ENCODE data around the gene KRTAP4-9.
"Not testable (repeated sequence)": the region's sequence is repeated elsewhere in the genome, so short reads cannot be mapped to it uniquely, and the experiment has no call there.

The KRTAP4-9 gene

GRCh38 chr17:41061964-41062363, 43.2 kb upstream of the KRTAP4-9 start:
- DNase-seq (ENCODE audit: low spot score) (no peak), ATAC-seq (ENCODE audit: low read depth) (peak; percentile 29; the same call in 1 of the 3 replicates)
- H3K4me1 ChIP-seq (ENCODE audit: insufficient read depth, poor library complexity, severe bottlenecking), result peaks cover 50% of the 10 kb centered on the region
- no peaks in the 10 kb centered on the region for H3K27me3 ChIP-seq (ENCODE audit: insufficient read depth, poor library complexity, severe bottlenecking)
- TF ChIP-seq CTCF (IDR thresholded peaks at IDR 0.05; ENCODE audit: poor library complexity, severe bottlenecking), result no peak
- no peak overlapping the region for H3K4me3 ChIP-seq (ENCODE audit: severe bottlenecking)
- no peaks in the 10 kb centered on the region for H3K36me3 ChIP-seq (ENCODE audit: low read depth)
- H3K27ac ChIP-seq (ENCODE audit: poor library complexity, severe bottlenecking), result peak overlapping the region; percentile 95
- no peaks in the 10 kb centered on the region for H3K9me3 ChIP-seq (ENCODE audit: severe bottlenecking)

- no peak for ATAC-seq (ENCODE audit: low read depth)
- no peak overlapping the region for H3K27ac ChIP-seq (ENCODE audit: poor library complexity, severe bottlenecking)
- H3K4me3 ChIP-seq (ENCODE audit: severe bottlenecking), result no peak overlapping the region
- no peaks in the 10 kb centered on the region for H3K36me3 ChIP-seq (ENCODE audit: low read depth)
- H3K4me1 ChIP-seq (ENCODE audit: insufficient read depth, poor library complexity, severe bottlenecking), result peaks cover 46% of the 10 kb centered on the region
- no peak for DNase-seq (ENCODE audit: low spot score)
- H3K27me3 ChIP-seq (ENCODE audit: insufficient read depth, poor library complexity, severe bottlenecking), result no peaks in the 10 kb centered on the region
- H3K9me3 ChIP-seq (ENCODE audit: severe bottlenecking), result no peaks in the 10 kb centered on the region
- TF ChIP-seq CTCF (IDR thresholded peaks at IDR 0.05; ENCODE audit: poor library complexity, severe bottlenecking), result no peak
Measured at GRCh38 chr17:41063449-41063848, 41.7 kb upstream of the KRTAP4-9 start.

- peaks cover 38% of the 10 kb centered on the region for H3K4me1 ChIP-seq (ENCODE audit: insufficient read depth, poor library complexity, severe bottlenecking)
- H3K27me3 ChIP-seq (ENCODE audit: insufficient read depth, poor library complexity, severe bottlenecking), result no peaks in the 10 kb centered on the region
- H3K4me3 ChIP-seq (ENCODE audit: severe bottlenecking), result no peak overlapping the region
- DNase-seq (ENCODE audit: low spot score) (no peak), ATAC-seq (ENCODE audit: low read depth) (no peak)
- no peaks in the 10 kb centered on the region for H3K36me3 ChIP-seq (ENCODE audit: low read depth)
- no peak overlapping the region for H3K27ac ChIP-seq (ENCODE audit: poor library complexity, severe bottlenecking)
- H3K9me3 ChIP-seq (ENCODE audit: severe bottlenecking), result no peaks in the 10 kb centered on the region
- TF ChIP-seq CTCF (IDR thresholded peaks at IDR 0.05; ENCODE audit: poor library complexity, severe bottlenecking), result no peak
Measured at GRCh38 chr17:41064301-41064700, 40.9 kb upstream of the KRTAP4-9 start.

- H3K4me3 ChIP-seq (ENCODE audit: severe bottlenecking); H3K27me3 ChIP-seq (ENCODE audit: insufficient read depth, poor library complexity, severe bottlenecking); ATAC-seq (ENCODE audit: low read depth); DNase-seq (ENCODE audit: low spot score); H3K36me3 ChIP-seq (ENCODE audit: low read depth); H3K9me3 ChIP-seq (ENCODE audit: severe bottlenecking); H3K27ac ChIP-seq (ENCODE audit: poor library complexity, severe bottlenecking): not testable (repeated sequence)
- H3K4me1 ChIP-seq (ENCODE audit: insufficient read depth, poor library complexity, severe bottlenecking), result peaks cover 32% of the 10 kb centered on the region
Measured at GRCh38 chr17:41065016-41065689, 40.0 kb upstream of the KRTAP4-9 start.

- TF ChIP-seq CTCF (IDR thresholded peaks at IDR 0.05; ENCODE audit: poor library complexity, severe bottlenecking), result no peak
- peak within 1 kb of the TSS; percentile 28 for H3K27ac ChIP-seq (ENCODE audit: poor library complexity, severe bottlenecking)
Measured at GRCh38 chr17:41065829-41066624, 39.2 kb upstream of the KRTAP4-9 start, which contains the start of gene KRTAP2-4. Gene KRTAP2-4 (minus strand): TSS chr17:41065879. CDS start chr17:41065845, 34 bp downstream.

More at GRCh38 chr17:41065829-41066624, 39.2 kb upstream of the KRTAP4-9 start, which contains the start of gene KRTAP2-4:
- no peaks in the 10 kb centered on the region for H3K36me3 ChIP-seq (ENCODE audit: low read depth)
- H3K4me3 ChIP-seq (ENCODE audit: severe bottlenecking), result no peak within 1 kb of the TSS
- peaks cover 23% of the 10 kb centered on the region for H3K4me1 ChIP-seq (ENCODE audit: insufficient read depth, poor library complexity, severe bottlenecking)
- no peaks in the 10 kb centered on the region for H3K9me3 ChIP-seq (ENCODE audit: severe bottlenecking)
- ATAC-seq (ENCODE audit: low read depth) (peak; percentile 79), DNase-seq (ENCODE audit: low spot score) (no peak)
- no peaks in the 10 kb centered on the region for H3K27me3 ChIP-seq (ENCODE audit: insufficient read depth, poor library complexity, severe bottlenecking)

Data from RWPE2 (cell line).